Measurements from ENCODE around the gene IL11RA. TPM values are rescaled to one million over a fixed set of nuclear protein-coding genes. Genes with fewer than 3 reads are reported as not detected.
A peak's percentile ranks its signal among the peaks of the same experiment; 100 is the strongest.

IL11RA gene
- total RNA-seq, 1 donor from 2014 or later, result 53.8 TPM

DNA sequence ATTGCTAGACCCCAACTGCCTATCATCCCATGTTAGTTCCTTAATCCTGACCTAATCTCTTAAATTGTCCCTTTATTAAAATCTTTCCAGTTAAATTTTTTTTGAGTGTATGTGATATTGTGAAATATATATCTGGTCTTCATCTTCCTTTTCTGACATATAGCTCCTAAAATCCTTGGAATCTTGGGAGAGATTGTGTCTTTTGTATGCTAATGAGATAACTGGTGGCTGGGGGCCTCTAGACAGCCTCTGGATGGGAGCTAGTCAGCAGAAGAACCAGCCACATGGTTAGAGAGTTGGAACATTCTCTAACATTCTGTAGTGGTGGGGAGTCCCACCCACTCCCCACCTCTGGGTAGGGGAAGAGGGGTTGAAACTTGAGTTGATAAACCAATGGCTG is 42.8 kb downstream of the IL11RA start:
- H3K4me1 Mint-ChIP-seq (ENCODE audit: unreplicated experiment), result no peaks in the 10 kb centered on the region
- H3K9me3 Mint-ChIP-seq, result no peaks in the 10 kb centered on the region
- peaks cover 22% of the 10 kb centered on the region for H3K27me3 Mint-ChIP-seq
- no peak overlapping the region for H3K4me3 Mint-ChIP-seq
- no peak overlapping the region for H3K27ac Mint-ChIP-seq
- DNase-seq (ENCODE audit: extremely low spot score, unreplicated experiment), result no peak
- TF ChIP-seq, protein P1, sequence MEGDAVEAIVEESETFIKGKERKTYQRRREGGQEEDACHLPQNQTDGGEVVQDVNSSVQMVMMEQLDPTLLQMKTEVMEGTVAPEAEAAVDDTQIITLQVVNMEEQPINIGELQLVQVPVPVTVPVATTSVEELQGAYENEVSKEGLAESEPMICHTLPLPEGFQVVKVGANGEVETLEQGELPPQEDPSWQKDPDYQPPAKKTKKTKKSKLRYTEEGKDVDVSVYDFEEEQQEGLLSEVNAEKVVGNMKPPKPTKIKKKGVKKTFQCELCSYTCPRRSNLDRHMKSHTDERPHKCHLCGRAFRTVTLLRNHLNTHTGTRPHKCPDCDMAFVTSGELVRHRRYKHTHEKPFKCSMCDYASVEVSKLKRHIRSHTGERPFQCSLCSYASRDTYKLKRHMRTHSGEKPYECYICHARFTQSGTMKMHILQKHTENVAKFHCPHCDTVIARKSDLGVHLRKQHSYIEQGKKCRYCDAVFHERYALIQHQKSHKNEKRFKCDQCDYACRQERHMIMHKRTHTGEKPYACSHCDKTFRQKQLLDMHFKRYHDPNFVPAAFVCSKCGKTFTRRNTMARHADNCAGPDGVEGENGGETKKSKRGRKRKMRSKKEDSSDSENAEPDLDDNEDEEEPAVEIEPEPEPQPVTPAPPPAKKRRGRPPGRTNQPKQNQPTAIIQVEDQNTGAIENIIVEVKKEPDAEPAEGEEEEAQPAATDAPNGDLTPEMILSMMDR (conservative IDR thresholded peaks at IDR 0.05), result no peak
- peaks cover 4% of the 10 kb centered on the region for H3K36me3 Mint-ChIP-seq

DNA sequence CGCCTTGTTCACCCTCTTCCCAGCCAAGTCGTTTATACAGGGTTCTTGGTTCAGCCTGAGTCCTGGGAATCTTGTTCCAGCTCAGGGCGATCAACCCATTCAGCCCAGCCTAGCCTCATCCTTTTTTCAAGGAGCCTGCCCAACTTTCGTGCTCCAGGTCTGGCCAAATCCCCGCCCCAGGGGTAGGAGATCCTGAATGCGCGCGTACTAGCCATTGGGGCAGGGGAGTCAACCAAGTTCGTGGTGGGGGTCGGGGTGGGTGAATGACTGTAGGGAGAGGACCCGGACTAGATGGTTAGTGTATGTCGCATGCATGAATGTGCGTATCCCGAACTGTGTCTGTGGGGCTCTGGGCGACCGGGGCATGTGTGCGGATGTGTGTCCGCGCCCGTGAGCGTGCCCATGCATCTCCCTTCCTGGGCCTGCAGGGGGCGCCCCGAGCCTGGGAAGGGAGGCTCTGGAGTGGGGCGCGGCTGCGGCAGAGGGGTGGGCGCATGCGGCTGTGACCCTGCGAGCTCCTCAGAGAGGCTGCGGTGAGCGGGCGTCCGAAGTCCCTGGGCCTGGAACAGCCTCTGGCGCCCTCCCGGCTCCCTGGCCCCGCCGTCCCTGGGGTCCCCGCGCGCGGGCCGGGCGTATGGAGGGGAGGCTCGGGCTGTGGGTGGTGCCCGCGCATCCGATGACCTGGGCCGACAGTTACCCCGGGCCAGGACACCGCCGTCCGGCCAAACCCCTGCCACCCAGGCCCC is 49.2 kb downstream of the IL11RA start:
- no peaks in the 10 kb centered on the region for H3K36me3 Mint-ChIP-seq
- H3K4me1 Mint-ChIP-seq (ENCODE audit: unreplicated experiment), result peaks cover 5% of the 10 kb centered on the region
- H3K4me3 Mint-ChIP-seq, result peak overlapping the region; percentile 86
- H3K27ac Mint-ChIP-seq, result no peak overlapping the region
- DNase-seq (ENCODE audit: extremely low spot score, unreplicated experiment), result peak; percentile 86
- TF ChIP-seq, protein P1 (conservative IDR thresholded peaks at IDR 0.05), result peak; percentile 97
- H3K9me3 Mint-ChIP-seq, result no peaks in the 10 kb centered on the region
- H3K27me3 Mint-ChIP-seq, result peaks cover 38% of the 10 kb centered on the region

DNA sequence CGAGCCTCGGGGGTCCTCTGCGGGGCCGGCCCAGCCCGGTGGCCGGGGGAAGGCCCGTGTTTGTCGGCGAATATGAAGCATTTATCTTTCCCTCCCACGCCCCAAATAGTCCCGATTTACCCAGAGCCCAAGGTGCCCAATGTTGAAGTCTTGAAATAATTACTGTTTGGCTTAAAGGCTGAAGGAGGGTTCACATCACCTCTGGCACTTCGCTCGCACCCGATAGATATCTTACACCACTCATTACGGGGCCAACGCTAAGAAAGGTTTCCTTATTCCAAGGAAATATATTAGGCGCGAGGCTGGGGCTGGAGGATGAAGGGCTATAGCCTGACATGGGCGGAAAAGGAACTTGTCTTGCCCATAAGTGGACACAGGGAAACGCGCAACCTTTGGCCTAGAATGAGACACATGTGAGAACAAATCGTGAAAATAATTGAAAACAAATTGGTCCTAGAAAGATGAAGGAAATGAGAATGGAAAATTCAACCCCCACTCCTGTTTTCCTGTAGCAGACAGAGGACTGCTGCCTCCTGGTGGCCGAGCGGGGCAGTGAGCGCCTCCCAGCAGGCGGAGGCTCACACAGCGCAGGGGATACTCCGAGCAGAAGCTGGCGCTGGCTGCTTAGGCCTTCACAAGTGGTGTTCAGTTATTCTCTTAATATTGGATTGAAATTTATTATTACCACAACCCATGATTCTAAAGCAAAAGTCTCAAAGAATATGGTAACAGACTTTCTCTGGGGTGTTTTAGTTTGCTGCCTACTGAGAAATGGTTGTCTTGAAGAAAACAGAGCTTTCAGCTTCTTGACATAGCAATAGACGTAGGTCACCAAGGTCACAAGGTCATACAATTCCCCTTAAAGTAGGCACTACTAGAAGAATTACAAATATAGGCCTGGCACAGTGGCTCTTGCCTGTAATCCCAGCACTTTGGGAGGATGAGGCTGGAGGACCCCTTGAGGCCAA is 50.1 kb downstream of the IL11RA start:
- peak; percentile 87 for DNase-seq (ENCODE audit: extremely low spot score, unreplicated experiment)
- Mint-ChIP-seq H3K27me3 (peaks cover 38% of the 10 kb centered on the region), H3K4me1 (ENCODE audit: unreplicated experiment) (peaks cover 5% of the 10 kb centered on the region), H3K9me3 (no peaks in the 10 kb centered on the region), H3K4me3 (peak overlapping the region; percentile 86), H3K36me3 (no peaks in the 10 kb centered on the region), H3K27ac (peak overlapping the region; percentile 50)
- TF ChIP-seq, protein P1 (conservative IDR thresholded peaks at IDR 0.05), result peak; percentile 99

DNA sequence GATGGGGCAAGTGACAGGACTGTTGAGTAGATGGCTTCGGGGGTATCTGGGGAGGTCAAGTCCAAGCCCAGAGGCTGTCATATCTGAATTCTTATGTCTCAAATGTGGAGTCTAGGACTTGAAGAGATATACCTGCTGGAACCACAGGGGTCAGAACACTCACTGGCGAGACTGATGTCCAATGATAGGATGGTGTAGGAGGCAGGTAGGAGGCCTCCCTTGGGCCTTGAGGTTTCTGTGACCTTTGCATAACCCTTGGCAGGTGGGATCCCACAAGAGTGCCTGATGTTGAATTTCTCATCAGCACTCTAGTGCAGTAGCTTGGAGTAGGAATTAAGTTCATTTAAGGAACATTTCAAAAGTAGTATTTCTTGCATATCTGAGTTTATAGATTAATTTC is 55.1 kb downstream of the IL11RA start:
- H3K27ac Mint-ChIP-seq, result peak overlapping the region; percentile 85
- DNase-seq (ENCODE audit: extremely low spot score, unreplicated experiment), result no peak
- peaks cover 1% of the 10 kb centered on the region for H3K4me1 Mint-ChIP-seq (ENCODE audit: unreplicated experiment)
- TF ChIP-seq, protein P1 (conservative IDR thresholded peaks at IDR 0.05), result no peak
- H3K36me3 Mint-ChIP-seq, result no peaks in the 10 kb centered on the region
- no peak overlapping the region for H3K4me3 Mint-ChIP-seq
- H3K27me3 Mint-ChIP-seq, result peaks cover 4% of the 10 kb centered on the region
- H3K9me3 Mint-ChIP-seq, result no peaks in the 10 kb centered on the region

DNA sequence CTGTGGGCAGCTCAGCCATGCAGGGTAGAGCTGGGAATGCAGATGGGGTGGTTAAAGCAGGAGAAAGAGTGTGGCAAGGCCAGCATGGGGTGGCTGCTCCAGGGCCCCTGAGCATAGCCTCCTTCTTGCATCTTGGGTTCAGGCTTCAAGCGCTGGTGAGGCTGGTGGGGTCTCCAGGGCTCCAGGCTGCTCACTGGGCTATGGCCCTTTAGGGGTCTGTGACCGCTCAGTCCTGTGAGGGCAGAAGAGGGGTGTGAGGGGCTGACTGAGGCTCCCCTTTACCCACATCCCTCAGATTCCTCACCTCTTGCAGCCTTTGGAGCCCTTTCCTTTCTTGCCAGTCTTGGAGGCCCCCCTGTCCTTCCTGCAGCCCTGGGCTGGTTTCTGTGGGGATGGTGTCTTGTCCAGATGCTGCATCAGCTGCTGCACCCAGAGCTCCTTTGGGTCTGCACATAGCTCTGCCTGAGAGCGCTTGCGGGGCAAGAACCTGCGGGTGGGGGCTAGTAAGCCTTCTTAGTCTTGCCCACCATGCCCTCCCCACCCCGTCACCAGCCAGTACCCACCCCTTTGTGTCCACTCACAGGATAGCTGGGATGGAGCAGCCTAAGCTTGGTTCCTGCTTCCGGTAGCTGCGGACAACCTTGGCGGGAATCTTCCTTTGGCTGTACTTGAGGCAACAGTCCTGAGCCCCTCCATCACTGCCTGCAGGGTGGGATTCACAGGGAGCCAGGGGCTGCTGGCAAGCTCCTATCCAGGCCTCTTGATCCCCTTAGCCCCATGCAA is 57.4 kb downstream of the IL11RA start:
- Mint-ChIP-seq H3K9me3 (no peaks in the 10 kb centered on the region), H3K27ac (no peak overlapping the region), H3K4me3 (no peak overlapping the region), H3K4me1 (ENCODE audit: unreplicated experiment) (no peaks in the 10 kb centered on the region), H3K36me3 (no peaks in the 10 kb centered on the region), H3K27me3 (peaks cover 12% of the 10 kb centered on the region)
- DNase-seq (ENCODE audit: extremely low spot score, unreplicated experiment), result no peak
- TF ChIP-seq, protein P1 (conservative IDR thresholded peaks at IDR 0.05), result no peak

Data from type B pancreatic cell (in vitro differentiated cells).